Measurements from ENCODE around the gene TECPR2. TPM values are rescaled to one million over a fixed set of nuclear protein-coding genes. Genes with fewer than 3 reads are reported as not detected.

The TECPR2 gene
- total and polyA plus RNA-seq, 8 donors, result 11.6 to 30.1 (median 16.2) TPM

GRCh38 chr14:102495491-102496330 lies 133.0 kb downstream of the TECPR2 start:
- TF ChIP-seq, protein P1, sequence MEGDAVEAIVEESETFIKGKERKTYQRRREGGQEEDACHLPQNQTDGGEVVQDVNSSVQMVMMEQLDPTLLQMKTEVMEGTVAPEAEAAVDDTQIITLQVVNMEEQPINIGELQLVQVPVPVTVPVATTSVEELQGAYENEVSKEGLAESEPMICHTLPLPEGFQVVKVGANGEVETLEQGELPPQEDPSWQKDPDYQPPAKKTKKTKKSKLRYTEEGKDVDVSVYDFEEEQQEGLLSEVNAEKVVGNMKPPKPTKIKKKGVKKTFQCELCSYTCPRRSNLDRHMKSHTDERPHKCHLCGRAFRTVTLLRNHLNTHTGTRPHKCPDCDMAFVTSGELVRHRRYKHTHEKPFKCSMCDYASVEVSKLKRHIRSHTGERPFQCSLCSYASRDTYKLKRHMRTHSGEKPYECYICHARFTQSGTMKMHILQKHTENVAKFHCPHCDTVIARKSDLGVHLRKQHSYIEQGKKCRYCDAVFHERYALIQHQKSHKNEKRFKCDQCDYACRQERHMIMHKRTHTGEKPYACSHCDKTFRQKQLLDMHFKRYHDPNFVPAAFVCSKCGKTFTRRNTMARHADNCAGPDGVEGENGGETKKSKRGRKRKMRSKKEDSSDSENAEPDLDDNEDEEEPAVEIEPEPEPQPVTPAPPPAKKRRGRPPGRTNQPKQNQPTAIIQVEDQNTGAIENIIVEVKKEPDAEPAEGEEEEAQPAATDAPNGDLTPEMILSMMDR (IDR thresholded peaks at IDR 0.05), result no peak
- ATAC-seq (no peak), DNase-seq (peak in 1 of 4 donors; percentile 54)
- intact Hi-C loops (cut with DNase I), result no loop called here
- Histone ChIP-seq H3K27ac (no peak overlapping the region), H3K9me3 (no peaks in the 10 kb centered on the region), H3K27me3 (no peaks in the 10 kb centered on the region), H3K4me3 (no peak overlapping the region), H3K4me1 (peaks cover 0 to 15% of the 10 kb centered on the region in 2 donors), H3K36me3 (peaks cover 0 to 43% of the 10 kb centered on the region in 2 donors)

DNA sequence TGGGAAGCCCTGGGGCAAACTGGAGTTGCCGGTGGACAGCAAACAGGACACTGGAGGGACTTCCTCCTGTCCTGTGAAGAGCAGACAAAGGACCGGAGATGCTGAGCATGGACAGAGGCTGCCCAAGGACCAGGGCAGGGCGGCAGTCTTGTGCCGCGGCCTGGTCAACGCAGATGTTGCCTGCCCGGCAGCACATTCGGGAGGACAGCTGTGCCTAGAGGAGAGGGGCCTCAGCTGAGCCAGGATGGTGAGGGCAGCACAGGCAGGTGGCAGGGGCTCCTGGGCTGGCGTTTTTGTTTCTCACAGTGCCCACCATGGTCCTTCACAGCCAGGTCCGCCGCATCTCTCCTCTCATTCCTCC lies 133.6 kb downstream of the TECPR2 start:
- TF ChIP-seq, protein P1 (IDR thresholded peaks at IDR 0.05), result no peak
- no peak for ATAC-seq

DNA sequence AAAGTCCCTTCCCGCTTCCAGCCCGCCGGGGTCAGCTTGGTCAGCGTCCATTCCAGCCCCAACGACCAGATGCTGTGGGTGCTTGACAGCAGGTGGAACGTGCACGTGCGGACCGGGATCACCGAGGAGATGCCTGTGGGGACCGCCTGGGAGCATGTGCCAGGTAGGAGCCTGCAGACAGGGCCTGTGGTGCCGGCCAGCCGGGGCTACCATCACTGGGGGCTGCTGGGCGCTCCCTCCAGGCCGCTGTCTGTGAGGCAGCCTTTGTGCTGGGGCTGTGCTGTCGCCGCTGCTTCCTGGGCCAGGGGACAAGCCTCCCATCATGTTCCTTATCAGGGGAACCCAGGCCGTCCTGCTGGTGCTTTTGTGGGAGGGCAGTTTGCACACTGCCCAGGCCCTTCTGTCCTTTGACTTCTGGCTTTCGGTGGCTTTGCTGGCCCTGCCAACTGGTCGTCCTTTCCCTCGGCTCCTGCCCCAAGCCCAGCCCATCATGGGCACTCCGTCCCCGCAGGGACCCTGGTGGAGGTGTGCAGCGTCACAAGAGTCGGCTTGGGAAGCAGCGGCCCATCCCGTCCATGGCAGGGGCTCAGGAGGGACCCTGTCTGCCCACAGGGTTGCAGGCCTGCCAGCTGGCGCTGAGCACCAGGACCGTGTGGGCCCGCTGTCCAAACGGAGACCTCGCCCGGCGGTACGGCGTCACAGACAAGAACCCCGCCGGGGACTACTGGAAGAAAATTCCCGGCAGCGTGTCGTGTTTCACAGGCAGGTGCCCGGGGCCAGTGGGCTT lies 134.4 kb downstream of the TECPR2 start:
- Histone ChIP-seq H3K4me3 (no peak overlapping the region), H3K4me1 (peaks cover 0 to 20% of the 10 kb centered on the region in 2 donors), H3K27ac (no peak overlapping the region), H3K9me3 (no peaks in the 10 kb centered on the region), H3K27me3 (no peaks in the 10 kb centered on the region), H3K36me3 (peaks cover 0 to 43% of the 10 kb centered on the region in 2 donors)
- ATAC-seq (no peak), DNase-seq (peak in 1 of 4 donors; percentile 77)
- intact Hi-C loops (cut with DNase I), result no loop called here
- TF ChIP-seq, protein P1 (IDR thresholded peaks at IDR 0.05), result no peak

More for the DNA sequence above, 133.6 kb downstream of the TECPR2 start:
- Histone ChIP-seq H3K4me3 (no peak overlapping the region), H3K36me3 (peaks cover 0 to 43% of the 10 kb centered on the region in 2 donors), H3K9me3 (no peaks in the 10 kb centered on the region), H3K27me3 (no peaks in the 10 kb centered on the region), H3K27ac (no peak overlapping the region), H3K4me1 (peaks cover 0 to 20% of the 10 kb centered on the region in 2 donors)
- intact Hi-C loops (cut with DNase I), result no loop called here
- no peak for DNase-seq

DNA sequence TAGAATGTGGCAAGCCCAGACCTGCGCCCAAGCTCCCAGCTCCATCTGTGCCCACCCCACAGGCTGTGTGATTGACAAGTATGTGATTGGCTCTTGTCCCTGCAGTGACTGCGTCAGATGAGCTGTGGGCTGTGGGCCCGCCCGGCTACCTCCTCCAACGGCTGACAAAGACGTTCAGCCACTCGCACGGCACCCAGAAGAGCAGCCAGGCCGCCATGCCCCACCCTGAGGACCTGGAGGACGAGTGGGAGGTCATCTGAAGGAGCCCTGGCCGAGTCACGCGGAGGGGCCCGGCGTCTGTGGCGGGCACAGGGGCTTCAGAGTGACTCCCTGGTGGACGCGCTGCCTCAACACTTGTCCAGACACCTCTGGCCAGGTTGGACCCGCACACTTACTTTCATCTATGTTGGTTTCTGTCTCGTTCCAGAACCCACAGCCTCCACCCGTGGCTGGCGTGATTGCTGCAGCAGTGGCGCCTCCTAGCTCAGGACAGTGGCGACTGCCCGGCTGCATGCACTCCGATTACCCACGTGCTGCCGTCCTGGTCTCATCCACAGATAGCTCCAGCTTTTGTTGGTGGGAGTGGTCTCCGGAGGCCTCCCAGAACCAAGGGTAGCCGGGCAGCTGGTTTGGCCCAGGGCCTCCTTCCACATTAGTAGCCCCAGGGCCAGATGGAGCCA lies 135.4 kb downstream of the TECPR2 start:
- no peak for ATAC-seq
- peaks cover 0 to 20% of the 10 kb centered on the region in 2 donors for H3K4me1 ChIP-seq
- H3K9me3 ChIP-seq, result no peaks in the 10 kb centered on the region
- H3K36me3 ChIP-seq, result peaks cover 0 to 38% of the 10 kb centered on the region in 2 donors
- H3K27ac ChIP-seq, result no peak overlapping the region
- intact Hi-C loops (cut with DNase I), result no loop called here
- no peak for DNase-seq
- H3K4me3 ChIP-seq, result no peak overlapping the region
- H3K27me3 ChIP-seq, result no peaks in the 10 kb centered on the region
- TF ChIP-seq, protein P1 (IDR thresholded peaks at IDR 0.05), result no peak
